ENCODE measurements around the gene ZBTB3. TPM values are rescaled to one million over a fixed set of nuclear protein-coding genes. Genes with fewer than 3 reads are reported as not detected.

Gene ZBTB3
- total RNA-seq, 2 experiments from 2014 or later: 2.3 to 3.5 TPM

DNA sequence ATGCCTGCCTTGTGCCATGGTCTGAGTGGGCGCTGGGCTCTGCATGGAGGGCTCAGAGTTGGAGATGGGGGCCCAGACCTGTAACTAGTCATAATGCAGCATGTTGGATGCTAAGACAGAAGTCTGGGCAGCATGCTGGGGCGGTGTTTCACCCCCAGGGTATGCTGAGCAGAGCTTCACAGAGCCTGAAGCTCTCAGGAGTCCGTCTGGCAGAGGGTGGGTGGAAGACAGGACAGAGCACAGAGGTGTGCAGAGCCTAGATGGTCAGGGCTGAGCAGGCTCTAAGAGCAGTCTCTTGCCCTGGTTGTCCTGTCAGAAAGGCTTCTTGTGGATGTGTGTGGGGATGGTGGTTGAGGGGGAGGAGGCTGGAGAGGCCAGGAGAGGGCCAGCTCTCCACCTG, 24.5 kb upstream of the ZBTB3 start:
- peaks cover 21% of the 10 kb centered on the region for H3K36me3 ChIP-seq (ENCODE audit: insufficient read depth, low read length)
- POLR2A ChIA-PET: no interaction called here
- Mint-ChIP-seq H3K9me3 (no peaks in the 10 kb centered on the region), H3K4me3 (peak overlapping the region; percentile 15), H3K36me3 (ENCODE audit: low read depth) (peaks cover 46% of the 10 kb centered on the region), H3K27me3 (no peaks in the 10 kb centered on the region), H3K27ac (no peak overlapping the region), H3K4me1 (ENCODE audit: low read depth) (no peaks in the 10 kb centered on the region)
- H3K4me1 ChIP-seq (ENCODE audit: insufficient read depth, low read length): peaks cover 10% of the 10 kb centered on the region
- CTCF ChIA-PET: no interaction called here
- no peaks in the 10 kb centered on the region for H3K27me3 ChIP-seq (ENCODE audit: control insufficient read depth in 1 of 2, insufficient read depth in 2 of 2, low read length in 2 of 2)
- DNase-seq (no peak), ATAC-seq (ENCODE audit: poor library complexity) (no peak)
- H3K4me3 ChIP-seq (ENCODE audit: low read length): no peak overlapping the region
- intact Hi-C loops (cut with DNase I, micrococcal nuclease): no loop called here
- H3K27ac ChIP-seq (ENCODE audit: low read depth in 1 of 2, low read length in 2 of 2): no peak overlapping the region
- no peaks in the 10 kb centered on the region for H3K9me3 ChIP-seq (ENCODE audit: control insufficient read depth in 1 of 2, insufficient read depth in 1 of 2, low read length in 2 of 2)
- TF ChIP-seq, protein P1, sequence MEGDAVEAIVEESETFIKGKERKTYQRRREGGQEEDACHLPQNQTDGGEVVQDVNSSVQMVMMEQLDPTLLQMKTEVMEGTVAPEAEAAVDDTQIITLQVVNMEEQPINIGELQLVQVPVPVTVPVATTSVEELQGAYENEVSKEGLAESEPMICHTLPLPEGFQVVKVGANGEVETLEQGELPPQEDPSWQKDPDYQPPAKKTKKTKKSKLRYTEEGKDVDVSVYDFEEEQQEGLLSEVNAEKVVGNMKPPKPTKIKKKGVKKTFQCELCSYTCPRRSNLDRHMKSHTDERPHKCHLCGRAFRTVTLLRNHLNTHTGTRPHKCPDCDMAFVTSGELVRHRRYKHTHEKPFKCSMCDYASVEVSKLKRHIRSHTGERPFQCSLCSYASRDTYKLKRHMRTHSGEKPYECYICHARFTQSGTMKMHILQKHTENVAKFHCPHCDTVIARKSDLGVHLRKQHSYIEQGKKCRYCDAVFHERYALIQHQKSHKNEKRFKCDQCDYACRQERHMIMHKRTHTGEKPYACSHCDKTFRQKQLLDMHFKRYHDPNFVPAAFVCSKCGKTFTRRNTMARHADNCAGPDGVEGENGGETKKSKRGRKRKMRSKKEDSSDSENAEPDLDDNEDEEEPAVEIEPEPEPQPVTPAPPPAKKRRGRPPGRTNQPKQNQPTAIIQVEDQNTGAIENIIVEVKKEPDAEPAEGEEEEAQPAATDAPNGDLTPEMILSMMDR (IDR thresholded peaks at IDR 0.05): no peak

DNA sequence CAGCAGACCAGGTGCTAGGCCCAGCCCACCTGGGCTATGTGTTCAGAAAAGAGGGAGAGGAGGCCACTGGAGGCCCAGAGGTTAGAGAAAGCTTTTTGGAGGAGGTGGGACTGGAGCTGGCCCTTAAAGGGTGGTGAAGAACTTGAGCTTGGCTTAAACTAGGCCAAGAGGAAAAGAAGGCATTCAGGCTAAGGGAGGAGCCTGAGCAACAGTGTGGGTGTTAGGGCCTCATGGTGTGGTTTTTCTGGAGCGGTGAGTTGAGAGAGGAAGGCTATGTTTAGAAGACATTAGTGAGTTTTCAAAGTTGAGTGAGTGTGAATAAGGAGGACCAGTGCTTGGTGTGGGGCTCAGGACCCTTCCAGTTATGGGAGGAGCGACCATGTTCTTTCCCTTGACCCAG, 23.4 kb upstream of the ZBTB3 start:
- CTCF ChIA-PET: interaction anchor here (0.8 kb wide), 1 partner anchor 9 kb away, joined by 4 read pairs; no protein-coding TSS in a partner anchor
- Histone ChIP-seq H3K27me3 (ENCODE audit: control insufficient read depth in 1 of 2, insufficient read depth in 2 of 2, low read length in 2 of 2) (no peaks in the 10 kb centered on the region), H3K27ac (ENCODE audit: low read depth in 1 of 2, low read length in 2 of 2) (no peak overlapping the region), H3K4me1 (ENCODE audit: insufficient read depth, low read length) (peaks cover 10% of the 10 kb centered on the region), H3K9me3 (ENCODE audit: control insufficient read depth in 1 of 2, insufficient read depth in 1 of 2, low read length in 2 of 2) (no peaks in the 10 kb centered on the region), H3K36me3 (ENCODE audit: insufficient read depth, low read length) (peaks cover 16% of the 10 kb centered on the region), H3K4me3 (ENCODE audit: low read length) (no peak overlapping the region)
- no peaks in the 10 kb centered on the region for H3K9me3 Mint-ChIP-seq
- H3K4me3 Mint-ChIP-seq: peak overlapping the region; percentile 39
- no peak for DNase-seq
- no peaks in the 10 kb centered on the region for H3K4me1 Mint-ChIP-seq (ENCODE audit: low read depth)
- H3K27me3 Mint-ChIP-seq: no peaks in the 10 kb centered on the region
- ATAC-seq (ENCODE audit: poor library complexity): no peak
- POLR2A ChIA-PET: interaction anchor here (3.2 kb wide), 1 partner anchor 16 kb away, joined by 13 read pairs; the partner anchor contains the start of gene POLR2G
- intact Hi-C loops (cut with DNase I, micrococcal nuclease): no loop called here
- peak overlapping the region; percentile 59 for H3K27ac Mint-ChIP-seq
- TF ChIP-seq, protein P1 (IDR thresholded peaks at IDR 0.05): no peak
- H3K36me3 Mint-ChIP-seq (ENCODE audit: low read depth): peaks cover 41% of the 10 kb centered on the region

GRCh38 chr11:62775646-62776045, 21.7 kb upstream of the ZBTB3 start:
- DNase-seq (no peak), ATAC-seq (ENCODE audit: poor library complexity) (no peak)
- H3K9me3 ChIP-seq (ENCODE audit: control insufficient read depth in 1 of 2, insufficient read depth in 1 of 2, low read length in 2 of 2): no peaks in the 10 kb centered on the region
- H3K4me3 ChIP-seq (ENCODE audit: low read length): no peak overlapping the region
- ChIA-PET POLR2A (interaction anchor here (1.1 to 3.2 kb wide), 3 partner anchors 11 to 80 kb away, joined by 4 to 13 read pairs (median 5); partner anchors contain the start of gene POLR2G), CTCF (interaction anchor here (8.8 kb wide), 1 partner anchor 11 kb away, joined by 81 read pairs; the partner anchor contains the start of gene TMEM179B)
- Mint-ChIP-seq H3K9me3 (no peaks in the 10 kb centered on the region), H3K4me1 (ENCODE audit: low read depth) (peaks cover 14% of the 10 kb centered on the region), H3K27ac (no peak overlapping the region), H3K27me3 (no peaks in the 10 kb centered on the region), H3K4me3 (no peak overlapping the region), H3K36me3 (ENCODE audit: low read depth) (peaks cover 46% of the 10 kb centered on the region)
- intact Hi-C loops (cut with DNase I, micrococcal nuclease): no loop called here
- TF ChIP-seq, protein P1 (IDR thresholded peaks at IDR 0.05): no peak
- H3K27ac ChIP-seq (ENCODE audit: low read depth in 1 of 2, low read length in 2 of 2): no peak overlapping the region
- H3K36me3 ChIP-seq (ENCODE audit: insufficient read depth, low read length): peaks cover 15% of the 10 kb centered on the region
- H3K27me3 ChIP-seq (ENCODE audit: control insufficient read depth in 1 of 2, insufficient read depth in 2 of 2, low read length in 2 of 2): no peaks in the 10 kb centered on the region
- H3K4me1 ChIP-seq (ENCODE audit: insufficient read depth, low read length): peaks cover 26% of the 10 kb centered on the region

Measured in CD4-positive, alpha-beta T cell (primary cell).